Measurements from ENCODE around the gene SLC9A7.
A peak's percentile ranks its signal among the peaks of the same experiment; 100 is the strongest.

Gene SLC9A7

GRCh38 chrX:46571423-46572339 is 187.2 kb downstream of the SLC9A7 start:
- no peak for DNase-seq

GRCh38 chrX:46569621-46570020 is 189.3 kb downstream of the SLC9A7 start:
- DNase-seq = no peak

GRCh38 chrX:46567388-46567787 is 191.5 kb downstream of the SLC9A7 start:
- DNase-seq = no peak

- no peak for DNase-seq
Measured at GRCh38 chrX:46561824-46562657, 196.9 kb downstream of the SLC9A7 start.

- no peak for DNase-seq
Measured at GRCh38 chrX:46559062-46559461, 199.9 kb downstream of the SLC9A7 start.

GRCh38 chrX:46554942-46555341 is 204.0 kb downstream of the SLC9A7 start:
- DNase-seq = peak; percentile 2

- DNase-seq = no peak
Measured at GRCh38 chrX:46553935-46554334, 205.0 kb downstream of the SLC9A7 start.

- no peak for DNase-seq
Measured at GRCh38 chrX:46551494-46552128, 207.3 kb downstream of the SLC9A7 start.

- no peak for DNase-seq
Measured at GRCh38 chrX:46549914-46550313, 209.0 kb downstream of the SLC9A7 start.
